Measurements from ENCODE around the gene NSMCE1. TPM values are rescaled to one million over a fixed set of nuclear protein-coding genes. Genes with fewer than 3 reads are reported as not detected.

The NSMCE1 gene
- polyA plus RNA-seq, 10 donors: 43.1 to 64.7 (median 44.5) TPM

- no peak for DNase-seq
Measured at GRCh38 chr16:27198451-27199234, 69.9 kb downstream of the NSMCE1 start.

DNA sequence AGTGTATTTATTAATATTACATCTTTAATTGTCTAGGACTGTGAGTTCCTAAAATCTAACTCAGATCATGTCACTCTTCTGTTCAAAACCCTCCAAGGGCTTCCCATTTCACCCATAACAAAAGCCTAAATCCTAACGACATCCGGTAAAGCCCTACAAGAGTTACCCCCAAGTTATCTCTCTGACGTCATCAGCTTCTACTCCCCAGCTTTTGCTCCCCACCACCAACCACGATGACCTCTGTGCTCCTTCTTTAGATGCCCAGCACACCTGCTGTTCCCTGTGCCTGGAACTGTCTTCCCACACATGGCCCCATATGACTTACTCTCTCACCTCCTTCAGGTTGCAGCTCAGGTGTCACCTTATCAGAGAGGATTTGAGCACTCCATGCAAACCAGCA is 71.6 kb downstream of the NSMCE1 start:
- DNase-seq: no peak

GRCh38 chr16:27195941-27196595 is 72.5 kb downstream of the NSMCE1 start:
- no peak for DNase-seq

- DNase-seq: no peak
Measured at GRCh38 chr16:27195076-27195741, 73.4 kb downstream of the NSMCE1 start.

GRCh38 chr16:27193300-27193990 is 75.1 kb downstream of the NSMCE1 start:
- DNase-seq: no peak

DNA sequence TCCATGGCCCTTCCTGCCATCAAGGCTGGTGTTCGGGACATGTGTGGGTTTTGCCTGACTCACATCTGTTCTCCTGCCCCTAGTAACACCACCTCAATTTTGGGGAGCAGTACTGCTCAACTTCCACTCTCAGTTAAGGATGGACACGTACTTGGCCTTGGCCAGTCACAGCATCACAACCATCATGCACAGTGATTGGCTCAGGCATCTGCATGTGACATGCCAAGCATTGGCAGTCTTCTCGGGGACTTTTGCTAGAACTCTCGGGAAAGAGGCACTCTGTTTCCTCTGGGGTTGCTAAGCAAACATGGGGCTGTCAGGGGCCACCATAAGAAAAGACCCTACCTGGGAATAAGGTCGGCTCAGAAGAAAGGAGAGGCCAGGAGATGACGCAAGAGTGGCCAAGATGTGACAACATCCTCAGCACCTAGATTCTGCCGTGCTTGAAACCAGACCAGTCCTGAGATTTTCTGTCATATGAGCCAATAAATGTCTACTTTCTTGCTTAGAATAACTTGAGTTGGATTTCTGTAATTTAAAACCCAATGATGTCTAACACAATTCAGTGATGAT is 77.1 kb downstream of the NSMCE1 start:
- no peak for DNase-seq

DNA sequence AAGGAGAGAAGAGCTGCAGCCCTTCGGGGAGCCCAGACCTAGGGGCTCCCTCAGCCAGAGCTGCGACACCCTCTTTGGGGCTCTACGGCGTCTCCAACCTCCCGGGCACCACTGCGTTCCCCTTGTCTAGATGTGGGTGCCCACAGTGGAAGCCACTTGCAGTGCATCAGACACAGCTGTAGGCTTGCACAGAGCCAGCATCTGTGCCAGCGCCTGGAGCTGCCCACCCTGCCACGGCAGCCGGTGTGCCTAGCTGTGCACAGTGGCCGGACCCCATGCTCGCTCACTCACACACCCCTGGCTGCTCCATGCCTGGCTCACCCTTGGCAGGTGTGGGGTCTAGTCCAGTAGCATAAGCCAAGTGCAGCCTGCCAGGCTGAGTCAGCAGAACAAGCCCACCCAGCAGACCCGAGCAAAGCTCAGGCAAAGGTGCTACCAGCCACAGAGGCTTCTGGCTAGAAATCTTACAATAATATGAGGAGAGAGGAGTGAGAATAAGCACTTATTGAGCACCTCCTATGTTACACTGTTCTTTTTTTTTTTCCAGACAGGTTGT is 78.2 kb downstream of the NSMCE1 start:
- DNase-seq: no peak

DNA sequence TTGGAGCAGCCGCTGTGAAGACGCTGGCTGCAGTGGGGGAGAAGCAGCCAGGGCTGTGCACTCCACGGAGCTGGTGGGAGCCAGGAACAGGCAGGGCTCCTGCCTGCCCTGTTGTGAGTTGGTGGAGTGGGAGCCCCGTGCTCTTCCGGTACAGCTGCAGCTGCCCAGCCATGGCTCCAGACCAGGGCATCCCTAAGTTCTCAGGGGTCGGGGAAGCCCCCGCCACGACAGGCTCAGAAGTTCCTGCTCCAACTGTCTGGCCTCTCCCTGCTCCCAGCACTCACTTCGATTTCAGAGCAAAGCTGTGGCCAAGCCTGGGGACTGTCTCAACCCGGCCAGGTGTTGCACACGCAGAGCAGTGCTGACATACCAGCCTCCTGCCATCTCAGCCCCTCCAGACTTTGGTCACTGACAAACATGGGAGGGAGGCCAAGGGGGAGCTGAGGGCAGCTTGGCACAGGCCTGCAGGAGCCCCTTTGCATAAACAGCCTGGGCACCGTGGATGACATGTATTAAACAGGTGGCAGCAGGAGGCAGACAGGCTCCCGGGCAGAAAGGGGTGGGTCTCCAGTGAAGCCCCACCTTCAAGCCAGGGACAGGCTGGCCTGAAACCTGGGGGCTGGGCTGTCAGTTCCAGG is 79.1 kb downstream of the NSMCE1 start:
- DNase-seq: peak; percentile 58 to 72 (median 64)

DNA sequence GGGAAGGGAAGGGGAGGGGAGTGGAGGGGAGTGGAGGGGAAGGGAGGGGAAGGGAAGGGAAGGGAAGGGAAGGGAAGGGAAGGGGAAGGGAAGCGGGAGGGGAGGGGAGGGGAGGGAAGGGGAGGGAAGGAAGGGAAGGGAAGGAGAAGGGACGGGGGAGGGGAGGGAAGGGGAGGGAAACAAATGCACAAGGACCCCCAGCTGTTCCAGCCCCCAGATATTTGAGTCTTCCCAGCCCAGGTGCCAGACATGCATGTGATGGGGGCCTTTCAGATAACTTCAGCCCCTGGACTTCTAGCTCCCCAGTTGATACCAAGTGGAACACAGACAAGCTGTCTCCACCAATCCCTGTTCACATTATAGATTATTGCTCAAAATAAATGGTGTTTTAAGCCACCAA is 79.9 kb downstream of the NSMCE1 start:
- no peak for DNase-seq

DNA sequence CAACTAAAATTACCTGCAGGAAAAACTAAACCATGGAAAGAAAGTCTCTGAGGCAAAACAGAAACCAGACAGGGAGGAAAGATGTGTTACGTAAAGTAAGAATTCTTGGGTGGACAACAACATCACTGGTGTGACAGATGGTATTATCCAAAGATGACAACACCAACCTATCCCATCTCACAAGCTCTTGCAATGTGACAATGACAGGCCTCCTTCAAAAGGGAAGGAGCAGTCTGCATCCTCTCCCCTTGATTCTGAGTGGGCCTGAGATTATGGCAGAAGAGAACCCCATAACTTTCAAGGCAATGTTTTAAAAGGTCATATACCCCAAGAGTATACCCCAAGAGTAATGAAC is 82.8 kb downstream of the NSMCE1 start:
- no peak for DNase-seq

DNA sequence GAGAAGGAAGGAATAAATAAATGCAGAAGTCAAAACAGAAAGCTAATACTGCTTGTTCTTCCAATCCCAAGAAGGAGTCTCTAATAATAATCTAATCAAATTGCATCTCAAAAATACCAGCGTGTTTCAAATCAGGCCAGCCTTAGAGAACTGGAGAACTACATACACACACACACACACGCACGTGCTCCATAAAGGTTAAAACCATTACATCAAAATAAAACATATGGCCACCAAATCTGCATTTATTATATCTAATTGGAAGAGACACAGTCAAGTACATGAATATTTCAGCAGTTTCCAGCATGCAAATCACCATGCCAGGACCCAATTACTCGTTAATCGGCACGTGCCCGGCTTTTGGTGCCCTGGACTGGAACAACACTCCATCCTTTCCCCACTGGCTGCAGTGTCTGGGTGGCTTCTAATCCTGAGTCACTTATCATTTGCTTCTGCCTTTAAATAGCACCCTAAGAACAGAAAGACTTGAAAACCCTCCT is 85.6 kb downstream of the NSMCE1 start:
- DNase-seq: no peak

DNA sequence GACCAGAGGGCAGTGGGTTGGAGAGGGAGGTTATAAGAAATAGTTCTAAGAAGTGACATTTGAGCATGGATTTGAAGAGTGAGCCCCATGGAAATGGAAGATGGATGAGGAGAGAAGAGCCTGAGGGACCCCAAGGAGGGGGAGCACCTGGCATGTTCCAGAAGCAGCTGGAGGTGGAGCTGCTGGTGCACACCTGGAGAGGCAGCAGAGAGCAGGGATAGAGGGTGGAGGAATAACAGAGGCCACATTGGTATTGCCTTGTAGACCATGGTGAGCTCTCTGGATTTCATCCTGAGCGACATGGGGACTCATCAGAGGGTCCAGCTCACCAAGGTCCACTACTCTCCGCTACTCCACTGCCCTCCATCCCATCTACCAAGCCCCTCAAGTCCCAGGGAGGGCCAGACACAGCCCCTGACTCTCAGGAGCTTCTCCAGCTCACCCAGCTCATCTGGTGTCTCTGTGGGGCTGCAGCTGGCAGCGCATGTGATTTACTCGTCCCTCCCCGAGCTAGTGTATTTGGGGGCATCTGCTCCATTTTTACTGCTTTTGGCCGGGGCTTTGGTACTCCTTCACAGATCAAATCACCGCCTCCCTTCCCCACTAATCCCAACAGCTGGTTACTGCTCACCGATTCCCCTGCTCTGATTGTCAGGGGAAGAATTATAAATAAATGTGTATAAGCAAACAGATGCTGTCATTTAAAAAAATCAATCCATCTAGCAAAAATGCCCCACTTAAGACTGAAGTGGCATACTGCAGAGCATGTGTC is 87.4 kb downstream of the NSMCE1 start:
- DNase-seq: no peak

DNA sequence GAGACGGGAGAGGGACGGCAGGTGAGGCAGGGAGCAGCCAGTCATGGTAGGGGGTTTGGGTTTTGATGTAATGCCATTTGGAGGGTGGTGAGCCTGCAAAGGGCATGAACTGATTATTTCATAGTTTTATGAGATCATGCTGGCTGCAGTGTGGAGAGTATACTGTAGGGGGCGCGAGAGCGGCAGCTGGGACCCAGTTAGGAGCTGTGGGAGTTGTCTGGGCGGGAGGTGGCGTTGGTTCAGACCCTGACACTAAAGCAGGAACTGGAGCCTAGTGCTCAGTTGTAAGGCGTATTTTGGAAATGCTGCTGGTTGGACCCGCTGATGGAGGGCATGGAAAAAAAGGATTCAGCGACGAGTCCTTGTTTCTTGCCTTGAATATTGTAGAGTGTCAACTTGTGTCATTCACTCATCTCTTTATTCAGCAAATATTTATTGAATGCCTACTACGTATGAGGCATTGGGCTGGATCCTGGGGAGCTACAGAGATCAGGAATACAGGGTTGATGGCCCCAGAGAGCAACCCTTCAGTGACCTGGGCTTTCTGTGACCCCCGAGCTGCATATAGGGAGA is 89.0 kb downstream of the NSMCE1 start:
- peak; percentile 56 to 90 (median 83) for DNase-seq

GRCh38 chr16:27177031-27177774 is 91.4 kb downstream of the NSMCE1 start:
- peak in 1 of 3 donors; percentile 60 for DNase-seq

GRCh38 chr16:27175888-27176287 is 92.7 kb downstream of the NSMCE1 start:
- no peak for DNase-seq

Data from muscle of back (tissue), 11 donors.